ENCODE results near the gene RBMS3.
"Not testable (repeated sequence)": the region's sequence is repeated elsewhere in the genome, so short reads cannot be mapped to it uniquely, and the experiment has no call there.

RBMS3 gene

DNA sequence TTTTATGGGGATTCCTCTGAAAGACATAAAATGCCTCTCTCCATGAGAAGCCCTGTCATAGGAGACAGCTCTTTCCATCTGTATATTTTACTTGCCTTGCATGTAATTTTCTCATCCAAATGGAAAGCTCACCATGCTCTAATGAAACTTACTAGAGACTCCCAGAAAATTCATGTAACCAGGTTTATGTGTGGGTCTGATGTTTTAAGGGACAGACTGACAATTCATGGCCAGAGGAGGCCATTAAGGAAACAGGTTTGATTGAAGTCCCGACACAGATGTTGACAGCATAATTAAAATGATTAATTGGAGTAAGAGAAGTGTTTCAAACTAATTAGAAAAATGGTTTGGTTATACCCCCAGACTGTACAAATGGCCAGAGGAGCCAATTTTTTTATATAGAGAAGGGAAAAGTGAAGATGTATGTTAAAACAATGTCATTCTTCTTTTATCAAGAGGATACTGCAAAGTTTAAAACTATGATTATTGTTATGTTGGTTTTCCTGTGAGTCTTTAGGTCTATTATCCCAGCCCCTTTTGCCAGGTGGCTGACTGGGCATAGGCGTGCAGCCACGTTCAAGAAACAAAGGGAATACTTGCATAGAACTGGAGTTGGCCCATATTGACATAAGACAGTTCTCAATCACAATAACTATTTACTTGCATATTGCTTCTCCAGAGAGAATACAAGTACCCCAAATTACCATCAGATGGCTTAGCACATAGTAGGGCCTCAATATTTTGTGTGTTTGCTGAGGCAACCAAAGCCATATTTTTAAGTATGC is 64.8 kb downstream of the RBMS3 start:
- no peak for DNase-seq

DNA sequence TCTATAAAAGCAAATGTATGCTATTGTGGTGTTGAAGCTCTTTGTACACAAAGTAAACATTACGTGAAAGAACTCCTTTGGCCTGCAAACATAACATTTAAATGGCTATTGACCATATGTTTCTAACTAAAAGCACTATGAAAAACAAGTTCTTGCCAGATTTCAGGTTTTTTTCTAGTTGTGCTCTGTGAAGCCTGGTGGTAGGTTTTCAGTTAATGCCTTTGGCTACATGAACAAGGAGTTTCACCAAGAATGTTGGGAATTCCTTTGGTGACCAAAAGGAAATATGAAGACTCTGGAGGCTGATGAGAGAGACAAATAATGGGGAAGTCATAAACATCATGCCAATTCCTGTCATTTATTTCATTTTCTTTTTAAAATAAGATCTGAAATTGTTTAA is 66.0 kb downstream of the RBMS3 start:
- DNase-seq, result no peak

DNA sequence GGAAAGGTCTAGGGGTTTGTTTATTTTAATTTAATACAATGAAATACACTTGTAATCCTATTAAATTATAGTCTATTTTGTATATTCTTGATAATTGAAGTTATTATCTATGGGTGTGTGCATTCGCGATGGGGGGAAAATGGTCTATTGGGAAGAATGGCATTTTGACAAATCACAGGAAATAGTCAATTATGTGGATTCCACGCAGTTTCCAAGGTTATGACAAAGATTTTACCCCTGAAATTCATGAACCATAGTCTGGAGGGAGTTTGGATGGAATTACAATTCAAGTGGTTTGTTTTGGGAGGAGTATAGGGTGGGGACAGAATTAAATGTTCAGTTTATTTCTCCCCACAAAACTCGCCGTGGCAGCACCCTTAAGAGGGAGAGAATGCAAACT is 66.5 kb downstream of the RBMS3 start:
- DNase-seq, result no peak

DNA sequence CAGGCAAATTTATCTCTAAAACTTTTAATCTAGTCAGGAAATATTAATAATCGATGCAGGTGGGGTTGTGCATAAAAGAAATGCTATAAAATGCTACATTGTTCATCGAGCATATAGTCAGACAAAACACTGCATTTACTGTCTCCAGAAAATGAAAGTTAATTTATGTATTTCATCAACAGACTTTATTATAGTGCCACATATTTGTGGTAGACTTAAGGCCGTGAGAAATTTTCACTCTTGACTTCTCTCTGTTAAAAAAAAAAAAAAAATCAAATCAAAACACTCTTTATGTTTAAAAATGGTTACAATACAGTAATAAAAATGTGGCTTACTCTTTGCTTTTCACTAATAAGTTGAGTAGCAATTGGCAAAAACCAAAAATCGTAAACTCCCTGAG is 67.4 kb downstream of the RBMS3 start:
- no peak for DNase-seq

DNA sequence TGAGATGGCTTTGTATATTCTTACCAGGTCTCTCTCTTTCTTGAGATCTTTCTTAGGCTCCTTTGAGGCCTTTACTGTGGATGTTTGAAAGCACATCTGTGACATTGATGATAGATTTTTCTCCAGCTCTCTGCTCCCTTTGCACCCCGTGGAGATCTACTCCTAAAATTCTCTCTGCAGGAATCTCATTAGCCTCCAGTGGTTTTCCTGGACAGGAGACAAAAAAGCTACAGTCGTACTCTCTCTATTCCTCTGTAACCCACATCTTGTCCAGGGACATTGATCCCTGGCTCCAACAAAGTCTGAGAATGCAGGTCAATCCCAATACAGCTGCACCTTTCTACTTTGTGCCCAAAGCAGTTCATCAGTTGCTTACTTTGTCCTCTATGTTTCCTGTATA is 68.2 kb downstream of the RBMS3 start:
- no peak for DNase-seq

DNA sequence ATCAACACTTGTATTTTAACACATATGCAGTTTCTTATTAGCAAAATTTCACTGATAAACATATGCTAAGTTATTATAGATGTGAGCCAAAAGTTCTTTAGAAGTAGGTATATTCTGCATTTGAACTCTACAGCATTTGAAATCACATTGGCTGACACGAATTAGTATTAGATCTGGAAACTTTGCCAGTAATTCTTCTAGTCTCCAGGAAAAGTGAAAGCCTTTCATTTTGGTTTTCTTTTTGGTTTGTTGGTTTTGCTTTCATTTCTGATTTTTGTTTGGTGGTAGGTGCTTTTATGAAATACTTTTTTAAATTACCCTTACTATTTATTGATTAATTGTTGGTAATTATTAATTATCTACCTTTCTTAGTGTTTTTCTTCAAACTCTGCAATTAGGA is 72.9 kb downstream of the RBMS3 start:
- no peak for DNase-seq

DNA sequence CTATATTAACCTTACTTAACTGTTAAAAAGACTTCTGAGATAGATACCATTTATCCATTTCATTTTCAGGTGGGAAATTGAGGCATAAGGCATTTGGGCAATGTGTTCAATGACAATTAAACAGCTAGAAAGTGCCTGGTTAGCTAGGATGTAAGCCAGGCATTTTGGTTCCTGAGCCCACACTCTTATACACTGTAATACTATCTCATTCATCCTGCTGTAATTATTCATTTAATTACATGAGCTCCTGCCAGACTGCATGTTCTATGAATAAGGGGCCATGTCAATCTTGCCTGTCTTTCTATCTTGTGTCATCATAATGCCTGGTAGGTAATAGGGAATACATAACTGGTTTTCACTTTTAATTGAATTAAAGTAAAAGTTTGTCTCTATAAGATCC is 74.0 kb downstream of the RBMS3 start:
- no peak for DNase-seq

DNA sequence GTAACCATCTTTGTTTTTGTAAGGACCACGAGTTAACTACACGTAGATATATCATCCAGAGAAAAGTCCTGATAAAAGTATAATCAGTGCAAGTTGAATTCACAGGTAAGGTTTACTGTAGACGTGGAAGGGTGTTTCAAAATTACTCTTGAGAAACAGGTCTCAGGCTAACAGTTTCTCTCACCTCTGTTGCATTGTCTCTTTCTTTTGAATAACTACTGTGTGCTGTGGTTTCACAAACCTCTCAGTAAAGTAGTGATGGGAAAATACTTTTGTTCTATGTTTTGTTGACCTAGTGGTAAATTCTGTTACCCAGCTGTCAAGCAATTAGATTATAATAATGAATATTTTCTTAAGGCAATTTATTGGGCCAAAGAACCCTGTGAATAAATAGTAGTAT is 75.2 kb downstream of the RBMS3 start:
- no peak for DNase-seq

DNA sequence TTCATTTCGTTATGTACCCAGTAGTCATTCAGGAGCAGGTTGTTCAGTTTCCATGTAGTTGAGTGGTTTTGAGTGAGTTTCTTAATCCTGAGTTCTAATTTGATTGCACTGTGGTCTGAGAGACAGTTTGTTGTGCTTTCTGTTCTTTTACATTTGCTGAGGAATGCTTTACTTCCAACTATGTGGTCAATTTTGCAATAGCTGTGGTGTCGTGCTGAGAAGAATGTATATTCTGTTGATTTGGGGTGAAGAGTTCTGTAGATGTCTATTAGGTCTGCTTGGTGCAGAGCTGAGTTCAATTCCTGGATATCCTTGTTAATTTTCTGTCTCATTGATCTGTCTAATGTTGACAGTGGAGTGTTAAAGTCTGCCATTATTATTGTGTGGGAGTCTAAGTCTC is 79.4 kb downstream of the RBMS3 start:
- DNase-seq, result not testable (repeated sequence)

DNA sequence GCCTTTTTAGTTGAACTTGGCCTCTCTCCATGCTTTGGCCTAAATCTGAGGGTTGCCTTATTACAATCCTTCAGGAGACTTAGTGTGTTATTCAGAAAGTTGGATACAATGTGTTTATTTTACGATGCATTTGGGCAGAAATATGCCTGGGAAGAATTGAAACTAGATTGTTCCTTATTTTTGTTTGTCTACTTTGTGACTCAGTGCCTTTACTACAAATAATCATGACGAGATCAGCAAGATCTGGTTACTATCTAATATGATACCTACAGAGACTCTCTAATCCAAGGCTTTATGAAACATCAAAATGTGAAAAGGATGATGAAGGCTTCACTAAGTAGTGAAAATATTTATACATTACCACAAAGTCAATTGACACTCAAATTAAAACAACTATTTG is 82.2 kb downstream of the RBMS3 start:
- DNase-seq, result no peak

DNA sequence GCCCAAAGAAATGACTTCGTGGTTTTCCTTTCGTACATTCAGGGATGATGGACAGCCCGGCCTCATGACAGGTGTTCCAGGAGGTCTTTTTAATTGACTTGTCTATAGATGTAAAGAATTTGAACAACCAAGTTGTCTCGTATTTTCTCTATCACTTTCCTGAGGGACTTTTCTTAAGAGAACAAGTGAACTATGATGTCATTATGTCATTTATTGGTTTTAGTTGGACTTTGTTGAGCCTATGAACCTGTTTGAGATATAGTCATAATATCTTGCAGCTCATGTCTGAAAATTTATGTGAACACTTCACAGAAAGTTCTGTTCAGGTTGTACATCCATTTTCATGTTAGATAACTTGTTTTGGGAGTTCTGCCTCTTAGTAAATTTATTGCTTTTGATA is 89.2 kb downstream of the RBMS3 start:
- no peak for DNase-seq

DNA sequence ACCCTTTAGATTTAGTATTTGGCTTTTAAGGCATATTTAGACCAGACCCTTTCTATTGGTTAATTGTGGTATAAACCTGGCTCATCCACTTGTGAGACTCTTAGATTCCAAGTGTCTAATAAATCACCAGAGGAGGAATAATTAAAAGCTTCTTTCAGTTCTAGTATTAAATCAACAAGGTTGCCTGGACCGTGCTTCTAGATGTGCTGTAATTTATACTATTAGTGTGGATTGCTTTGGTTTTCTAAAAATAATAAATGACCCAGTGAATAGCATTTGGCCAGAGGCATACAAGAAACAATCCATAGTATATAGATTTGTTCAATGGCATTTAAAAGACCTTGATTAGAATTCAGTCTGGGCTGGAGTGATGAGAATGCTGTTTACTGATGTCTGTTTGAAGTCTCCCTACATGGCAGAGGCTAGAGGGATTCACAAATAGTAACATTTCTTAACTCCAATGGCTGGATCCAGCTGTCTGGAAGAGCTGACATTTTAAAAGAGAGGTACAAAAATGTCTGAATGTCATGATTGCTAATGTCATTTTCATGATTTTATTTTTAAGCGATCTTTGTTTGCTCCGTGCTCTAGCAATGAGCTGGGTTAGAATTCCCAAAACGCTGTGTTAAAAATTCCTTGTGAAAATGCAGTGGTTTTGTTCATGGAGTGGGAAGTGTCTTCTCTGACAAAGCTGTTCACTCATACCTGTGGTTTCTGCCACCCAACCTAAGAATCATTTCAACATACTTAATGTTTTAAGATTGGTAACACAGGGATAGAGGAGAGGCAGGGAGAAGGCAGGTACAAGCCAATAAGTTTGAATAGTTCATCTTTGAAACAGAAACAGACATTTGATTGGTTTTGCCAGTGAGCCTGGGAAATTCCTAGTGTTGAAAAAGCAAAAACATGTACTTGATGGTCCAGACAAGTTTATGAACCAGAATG is 89.9 kb downstream of the RBMS3 start:
- DNase-seq, result no peak

DNA sequence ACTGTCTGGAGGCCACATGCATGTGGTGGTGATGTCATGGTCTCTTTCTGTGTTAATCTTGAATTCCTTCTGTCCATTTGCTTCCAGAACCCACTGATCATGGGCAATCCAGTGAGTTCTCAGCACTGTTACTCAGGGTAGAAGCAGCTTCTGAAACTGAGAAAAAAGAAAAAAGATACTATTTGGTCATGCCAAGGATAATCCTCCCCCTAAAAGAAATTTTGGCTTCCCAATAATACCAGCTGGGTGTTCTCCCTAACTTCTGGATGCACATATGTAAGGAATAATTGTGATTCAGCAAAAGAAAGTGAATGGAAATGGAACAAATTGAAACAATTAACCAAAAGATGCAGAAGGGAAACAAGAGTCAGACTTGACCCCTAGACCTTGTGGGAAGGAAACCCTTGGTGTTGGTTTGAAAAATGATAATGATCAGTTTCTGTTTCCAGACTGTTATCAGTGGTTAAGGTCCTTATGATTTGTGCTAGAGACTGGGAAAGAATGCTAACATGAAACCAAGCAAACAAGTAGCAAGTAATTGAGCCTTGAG is 92.3 kb downstream of the RBMS3 start:
- no peak for DNase-seq

DNA sequence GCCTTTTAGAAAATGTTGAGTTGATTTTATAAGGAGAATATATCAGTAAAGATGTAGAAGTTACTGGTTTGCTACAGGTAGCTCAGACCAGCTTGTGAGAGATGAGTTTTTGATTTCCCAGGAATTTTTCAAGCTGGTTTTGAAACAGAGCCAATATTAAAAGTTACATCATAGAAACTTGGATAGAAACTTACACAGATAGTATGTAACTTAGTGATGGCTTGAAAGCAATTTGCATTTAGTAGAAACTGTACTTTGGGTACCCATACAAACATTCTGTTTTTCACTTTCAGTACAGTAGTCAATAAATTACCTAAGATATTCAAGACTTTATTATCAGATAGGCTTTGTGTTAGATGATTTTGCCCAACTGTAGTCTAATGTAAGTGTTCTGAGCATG is 93.4 kb downstream of the RBMS3 start:
- no peak for DNase-seq

DNA sequence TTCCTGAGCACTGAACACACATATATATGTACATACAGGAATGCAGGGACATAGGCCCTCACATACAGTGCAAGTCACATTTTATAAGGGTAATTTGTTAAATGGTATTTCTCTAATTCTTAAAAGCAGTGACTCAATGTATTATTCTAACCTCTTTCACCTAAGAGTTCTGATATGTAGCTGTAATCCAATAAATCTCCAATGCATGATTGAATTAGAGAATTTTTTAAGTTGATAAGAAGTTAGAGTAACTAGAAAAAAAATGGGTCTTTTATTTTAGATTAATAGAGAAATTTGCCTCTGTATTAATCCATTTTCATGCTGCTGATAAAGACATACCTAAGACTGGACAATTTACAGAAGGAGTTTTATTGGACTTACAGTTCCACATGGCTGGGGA is 98.2 kb downstream of the RBMS3 start:
- DNase-seq, result no peak

DNA sequence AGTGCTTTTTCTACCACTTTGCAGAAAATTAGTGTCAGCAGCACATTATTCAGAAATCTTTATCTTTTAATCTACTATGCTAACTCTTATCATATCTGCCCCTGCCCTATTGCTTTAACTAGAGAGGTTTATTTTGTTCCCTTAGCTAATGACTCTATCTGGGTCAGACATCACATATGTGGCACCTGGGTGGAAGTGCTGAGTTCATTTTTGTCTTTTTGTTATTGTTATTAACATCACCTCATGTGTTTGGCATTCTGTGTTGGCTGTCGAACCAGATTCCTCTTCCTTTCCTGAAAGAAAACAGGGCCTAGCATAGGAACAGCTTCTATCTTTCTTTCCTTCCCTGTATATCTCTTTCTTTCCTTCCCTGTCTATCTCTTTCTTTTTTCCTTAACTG is 100.7 kb downstream of the RBMS3 start:
- no peak for DNase-seq

DNA sequence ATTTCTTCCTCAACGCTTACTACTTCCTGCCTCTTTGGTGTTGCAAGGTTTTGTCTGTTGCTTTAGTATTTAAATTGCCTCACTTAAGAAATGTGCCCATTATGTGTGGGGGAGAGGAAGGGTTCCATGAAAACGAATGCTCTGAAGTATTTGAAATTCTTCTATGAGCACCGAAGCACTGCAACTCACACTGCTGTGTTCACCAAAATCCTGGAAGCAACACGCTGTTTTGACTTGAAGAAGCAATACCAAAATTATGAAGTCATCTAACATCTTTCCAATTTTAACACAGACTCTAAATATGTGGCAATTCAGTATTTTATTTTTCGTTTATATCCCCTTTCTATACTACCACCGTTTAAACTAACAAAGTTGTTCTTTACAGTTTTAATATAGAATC is 101.5 kb downstream of the RBMS3 start:
- no peak for DNase-seq

DNA sequence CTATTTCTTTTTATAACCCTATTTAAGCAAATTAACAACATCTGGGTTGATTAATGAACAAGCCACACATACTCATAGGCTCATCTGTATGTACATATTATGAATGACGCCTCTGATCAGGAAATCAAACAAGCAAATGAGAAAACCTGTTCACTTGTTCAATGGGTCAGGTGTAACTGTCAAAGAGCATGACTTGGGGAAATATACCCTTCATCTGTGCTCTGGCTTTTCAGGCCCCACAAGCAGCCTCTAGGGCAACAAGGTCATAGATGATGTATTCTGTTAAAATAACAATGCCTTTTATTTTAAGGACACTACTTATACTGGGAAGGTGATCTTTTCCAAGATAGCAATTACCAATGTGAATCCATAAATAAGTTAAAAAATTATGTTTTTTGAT is 102.0 kb downstream of the RBMS3 start:
- no peak for DNase-seq

DNA sequence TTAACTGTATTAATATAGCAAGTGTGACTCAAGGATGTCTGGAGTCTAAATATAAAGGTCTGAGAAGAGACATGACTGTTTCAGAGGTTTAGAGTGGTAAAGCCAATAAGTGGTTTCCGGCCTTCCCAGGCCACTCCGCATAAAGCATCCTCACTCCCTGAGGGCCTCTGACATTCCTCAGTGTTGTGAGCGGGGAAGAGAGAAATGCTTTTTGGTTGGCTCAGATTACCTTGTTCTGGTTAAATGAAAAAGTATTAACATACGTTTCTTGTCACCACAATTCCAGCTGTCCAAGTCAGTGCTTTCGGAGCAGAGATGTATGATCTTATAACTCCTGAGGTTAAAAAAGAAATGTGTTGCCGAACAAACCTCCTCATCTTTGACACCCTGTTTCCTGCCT is 103.8 kb downstream of the RBMS3 start:
- no peak for DNase-seq

DNA sequence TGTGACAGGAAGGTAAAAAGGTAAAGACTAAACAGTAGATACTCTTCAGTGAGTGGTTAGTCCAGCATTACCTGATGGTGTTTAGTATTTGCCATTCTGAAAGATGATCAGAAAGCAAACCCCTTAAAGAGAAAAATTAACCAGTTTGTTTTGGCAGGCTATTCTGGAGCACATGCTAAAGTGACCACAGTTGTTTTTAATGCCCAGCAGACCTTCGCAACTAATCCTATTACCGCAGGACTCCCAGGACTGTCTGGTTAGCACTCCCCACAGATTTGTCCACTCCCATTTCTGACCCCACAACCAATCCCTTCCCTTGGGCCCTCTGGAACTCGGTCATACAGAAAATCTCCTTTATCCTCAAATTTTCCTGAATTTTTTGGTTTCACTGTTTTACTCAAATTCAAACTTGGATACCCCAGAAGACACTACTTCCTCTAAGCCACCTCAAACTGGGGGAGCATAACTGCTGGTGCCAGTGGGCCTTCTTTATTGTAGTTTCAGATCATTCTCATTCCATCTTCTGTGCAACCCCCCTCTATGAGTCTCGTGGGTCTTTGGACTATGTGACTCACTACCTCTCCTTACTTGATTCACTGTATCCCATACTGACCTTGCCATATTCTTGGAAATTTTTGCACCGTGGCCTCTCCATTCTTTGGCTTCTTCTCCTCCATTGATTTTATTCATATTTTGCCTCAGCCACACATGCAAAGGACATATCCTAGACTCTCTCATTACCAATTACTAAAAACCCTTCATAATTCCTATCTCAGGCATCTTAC is 104.4 kb downstream of the RBMS3 start:
- no peak for DNase-seq

DNA sequence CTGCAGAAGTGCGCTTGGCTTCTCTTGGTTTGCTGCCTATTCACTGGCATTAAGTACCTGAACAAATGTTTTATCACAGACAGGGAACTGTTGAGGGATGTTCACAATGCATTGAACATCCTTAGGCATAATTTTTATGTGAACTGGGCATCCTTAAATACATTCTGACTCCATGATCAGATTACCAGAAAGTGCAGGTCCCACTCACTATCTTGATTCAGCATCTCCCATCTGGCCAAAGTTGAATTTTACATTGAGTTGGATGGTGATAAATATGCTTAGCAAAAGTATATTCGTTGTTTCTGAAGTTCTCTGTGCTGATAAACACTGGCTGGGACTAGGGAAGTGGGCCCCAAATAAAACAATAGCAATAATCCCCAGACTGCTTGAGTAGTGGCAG is 108.5 kb downstream of the RBMS3 start:
- DNase-seq, result no peak

DNA sequence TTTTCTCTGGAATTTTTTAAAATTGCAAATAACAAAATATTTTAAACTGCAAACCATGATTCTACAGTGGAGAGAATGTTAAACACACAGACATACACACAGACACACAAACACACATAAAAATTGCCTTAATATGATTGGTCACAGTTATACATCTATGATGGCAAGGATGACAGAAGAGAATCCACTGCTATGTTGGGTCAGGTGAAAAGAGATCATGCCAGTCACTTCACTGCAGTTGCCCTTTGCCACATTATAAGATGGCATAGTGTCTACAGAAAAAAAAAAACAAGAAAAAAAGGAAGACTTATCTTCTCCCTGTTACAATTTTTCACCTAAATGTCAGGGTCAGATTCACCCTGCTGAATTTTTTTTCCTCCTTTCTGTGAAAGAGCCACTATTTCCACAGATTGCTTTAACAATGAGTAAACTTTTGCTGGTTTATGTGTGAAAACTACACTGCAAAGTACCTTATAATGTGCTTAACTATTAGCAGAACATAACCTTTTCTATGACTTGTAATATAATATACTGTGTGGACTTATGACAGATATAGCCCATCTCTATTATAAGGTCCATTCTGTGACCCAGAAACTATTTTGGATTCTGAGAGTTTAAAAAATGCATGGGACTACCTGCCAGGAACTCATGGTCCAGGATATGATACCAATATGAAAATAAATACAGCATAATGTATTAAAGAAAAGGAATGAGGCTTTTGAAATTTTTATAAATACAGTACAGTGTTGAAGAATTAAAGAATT is 111.9 kb downstream of the RBMS3 start:
- DNase-seq, result no peak
